Measurements from ENCODE around the gene MAP2K7.

GRCh38 chr19:7888826-7889217 is 14.9 kb upstream of the MAP2K7 start:
- no peak for TF ChIP-seq CTCF (conservative IDR thresholded peaks at IDR 0.05)
- TF ChIP-seq EZH2 (IDR thresholded peaks at IDR 0.05; ENCODE audit: low read depth), result no peak
